NCI-H2196 (cell line): ENCODE results near the gene RDH16.
A peak's percentile ranks its signal among the peaks of the same experiment; 100 is the strongest.

Experiments used
- DNase-seq: peaks from one replicate; lab custom pipeline; 2025; ENCODE audit not compliant: unreplicated experiment; lab: John Stamatoyannopoulos, UW

Gene RDH16, protein sequence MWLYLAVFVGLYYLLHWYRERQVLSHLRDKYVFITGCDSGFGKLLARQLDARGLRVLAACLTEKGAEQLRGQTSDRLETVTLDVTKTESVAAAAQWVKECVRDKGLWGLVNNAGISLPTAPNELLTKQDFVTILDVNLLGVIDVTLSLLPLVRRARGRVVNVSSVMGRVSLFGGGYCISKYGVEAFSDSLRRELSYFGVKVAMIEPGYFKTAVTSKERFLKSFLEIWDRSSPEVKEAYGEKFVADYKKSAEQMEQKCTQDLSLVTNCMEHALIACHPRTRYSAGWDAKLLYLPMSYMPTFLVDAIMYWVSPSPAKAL

DNA sequence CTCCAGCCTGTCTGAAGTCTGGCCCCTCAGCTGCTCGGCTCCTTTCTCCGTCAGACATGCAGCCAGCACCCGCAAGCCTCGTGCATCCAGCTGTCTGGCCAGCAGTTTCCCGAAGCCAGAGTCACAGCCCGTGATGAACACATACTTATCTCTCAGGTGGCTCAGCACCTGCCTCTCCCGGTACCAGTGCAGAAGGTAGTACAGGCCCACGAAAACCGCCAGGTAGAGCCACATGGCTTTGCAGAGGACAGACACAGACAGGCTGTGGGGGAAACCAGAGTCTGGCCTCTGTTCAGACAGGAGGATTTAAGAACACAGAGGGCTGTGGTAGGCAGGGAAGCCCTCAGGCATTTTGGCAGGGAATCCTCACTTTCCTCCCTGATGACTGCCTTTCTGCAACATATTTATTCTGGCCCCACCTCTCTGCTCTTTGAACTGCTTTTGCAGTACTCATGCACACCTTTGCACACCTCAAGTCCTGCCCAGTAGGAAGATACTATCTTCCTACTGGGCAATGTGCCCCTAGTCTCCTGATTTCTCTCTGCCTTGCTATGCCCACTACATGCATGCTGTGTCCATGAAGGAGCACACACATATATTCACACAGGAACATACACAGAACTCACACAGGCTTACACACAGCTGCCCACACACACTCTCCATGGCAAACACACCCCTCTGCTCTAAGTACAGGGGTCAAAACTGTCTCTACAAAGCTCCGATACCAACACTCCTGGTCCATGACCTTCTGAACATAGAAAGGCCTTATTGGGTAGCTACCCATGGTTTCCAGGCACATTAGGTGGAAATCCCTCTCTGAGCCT, at the start of gene RDH16:
RDH16 (minus strand) TSS at position 380 of the 824 bp plus-strand sequence; CDS start at position 234, 146 bp downstream.
- DNase-seq, result no peak

DNA sequence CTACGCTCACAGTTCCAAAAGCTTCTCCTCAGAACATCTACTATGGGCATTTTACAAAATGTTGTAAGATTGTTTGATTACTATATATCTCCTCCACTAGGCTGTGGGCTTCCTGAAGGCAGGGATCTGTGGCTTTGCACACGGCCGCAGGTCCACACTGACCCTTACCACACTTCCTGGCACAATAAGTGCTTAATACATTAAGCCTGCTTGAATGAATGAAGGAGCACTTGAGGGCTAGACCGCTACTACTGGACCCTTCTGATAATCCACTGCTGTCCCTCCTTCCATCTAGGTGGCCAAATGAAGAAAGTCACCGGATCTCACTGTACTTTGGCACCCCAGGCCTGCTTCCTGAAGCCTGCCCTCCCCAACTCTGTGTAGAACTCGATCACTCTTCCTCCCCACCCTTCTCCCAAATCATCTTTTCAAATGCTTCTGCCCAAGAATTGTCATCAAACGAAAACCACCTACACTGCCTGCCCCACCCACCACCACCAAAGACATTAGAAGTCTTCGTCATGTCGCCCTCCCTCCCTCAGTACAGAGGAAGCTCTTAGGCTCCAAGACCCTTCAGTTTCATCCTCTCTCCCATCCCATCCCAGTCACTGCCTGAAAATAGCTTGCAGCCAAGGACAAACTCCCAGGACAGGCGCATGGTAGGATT, 49.5 kb upstream of the RDH16 start:
- no peak for DNase-seq

DNA sequence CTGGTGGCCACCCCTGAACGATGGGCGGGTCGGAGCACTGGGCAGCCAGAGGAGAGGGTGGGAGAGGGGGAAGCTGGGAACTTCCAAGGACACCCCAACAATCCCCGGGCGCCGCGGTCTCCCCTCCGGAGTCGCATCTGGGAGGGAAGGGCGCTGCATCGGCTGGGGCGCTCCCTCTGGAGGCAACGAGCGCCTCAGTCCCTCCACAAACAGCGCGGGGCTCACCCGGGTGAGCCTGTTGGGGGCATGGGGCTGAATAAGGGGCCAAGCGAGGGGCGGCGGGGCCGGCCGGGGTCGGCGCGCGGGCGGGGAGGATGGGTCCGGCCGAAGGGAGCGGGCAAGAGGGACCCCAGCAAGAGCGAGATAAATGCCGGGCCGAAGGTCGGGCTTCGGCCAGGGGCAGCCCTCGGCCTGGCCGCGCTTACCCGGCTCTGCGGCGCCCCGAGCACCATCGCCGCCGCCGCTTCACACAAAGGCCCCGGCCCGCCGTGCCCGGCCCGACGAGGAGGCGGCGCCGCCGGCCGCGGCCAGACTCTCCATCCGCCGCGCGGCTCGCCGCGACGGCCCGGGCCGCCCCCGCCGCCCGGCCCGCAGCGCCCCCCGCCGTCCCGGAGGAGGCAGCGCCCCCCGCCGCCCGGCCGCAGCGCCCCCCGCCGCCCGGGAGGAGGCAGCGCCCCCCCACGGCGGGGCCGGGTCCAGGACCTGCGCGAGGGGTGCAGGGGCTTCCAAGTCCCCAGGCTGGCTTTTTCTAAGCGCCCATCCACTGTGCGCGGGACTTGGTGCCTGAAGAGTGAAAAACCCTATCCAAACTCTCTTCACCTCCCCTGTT, 48.8 kb upstream of the RDH16 start, which contains the start of gene ZBTB39:
ZBTB39 (minus strand) TSS at position 567 of the 829 bp plus-strand sequence. CDS start 1,629 bp downstream, outside the sequence.
- DNase-seq, result peak; percentile 75

DNA sequence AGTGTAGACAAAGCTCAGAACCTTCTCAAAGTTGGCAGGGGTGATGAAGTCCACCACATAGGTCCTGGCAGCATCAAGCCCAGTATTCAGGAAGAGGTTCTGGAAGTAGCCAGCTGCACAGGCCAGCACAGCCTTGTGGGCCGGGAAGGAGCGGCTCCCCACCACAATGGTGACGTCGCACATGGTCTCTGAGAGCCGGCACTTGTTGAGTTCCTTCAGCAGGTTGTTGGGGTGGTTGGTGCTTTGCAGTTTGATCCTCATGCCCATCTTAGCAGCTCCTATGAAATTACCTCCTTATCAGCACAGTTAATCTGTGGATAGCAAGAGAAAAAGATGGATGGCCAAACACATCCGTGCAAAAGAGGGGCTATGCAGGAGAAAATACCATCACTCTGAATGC, 47.2 kb upstream of the RDH16 start:
- no peak for DNase-seq

DNA sequence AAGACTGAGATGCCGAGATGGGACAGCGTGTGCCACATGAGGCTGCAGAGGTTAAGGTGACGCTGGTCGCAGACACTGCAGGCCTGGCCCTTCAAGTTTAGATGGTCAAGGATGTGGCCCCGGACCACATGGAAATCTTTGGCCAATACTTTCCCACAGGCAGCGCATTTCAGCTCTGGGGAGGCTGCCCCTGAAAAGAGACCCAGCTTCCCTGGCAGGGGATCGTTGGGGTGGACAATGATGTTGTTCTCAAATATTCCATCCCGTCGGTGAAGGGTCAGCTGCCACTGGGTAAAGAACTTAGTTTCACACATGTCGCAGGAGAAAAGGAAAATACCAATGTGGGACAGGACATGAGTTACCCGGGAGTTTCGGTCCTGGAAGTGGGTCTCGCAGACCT, 46.0 kb upstream of the RDH16 start:
- no peak for DNase-seq

DNA sequence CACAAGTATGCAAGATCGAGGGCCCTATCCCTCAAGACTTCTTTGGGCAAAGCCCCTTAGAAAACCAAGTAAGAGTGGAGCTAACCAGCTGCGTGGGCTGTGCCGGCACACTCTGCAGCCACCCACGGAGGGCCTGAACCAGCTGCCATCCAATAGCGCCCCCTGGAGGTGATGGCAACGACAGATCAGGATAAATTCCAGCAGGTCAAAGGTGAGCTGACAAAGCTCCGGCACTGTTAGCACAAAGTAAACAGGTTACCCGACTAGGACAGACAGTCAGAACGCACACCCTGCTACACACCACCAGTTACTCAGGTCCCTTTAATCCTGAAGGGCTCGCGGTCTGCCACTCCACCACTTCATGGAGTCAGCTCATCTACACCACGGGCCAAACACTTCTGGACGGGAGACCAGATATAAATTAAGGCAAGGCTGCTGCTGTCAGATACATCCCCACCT, 44.1 kb upstream of the RDH16 start:
- peak; percentile 83 for DNase-seq

DNA sequence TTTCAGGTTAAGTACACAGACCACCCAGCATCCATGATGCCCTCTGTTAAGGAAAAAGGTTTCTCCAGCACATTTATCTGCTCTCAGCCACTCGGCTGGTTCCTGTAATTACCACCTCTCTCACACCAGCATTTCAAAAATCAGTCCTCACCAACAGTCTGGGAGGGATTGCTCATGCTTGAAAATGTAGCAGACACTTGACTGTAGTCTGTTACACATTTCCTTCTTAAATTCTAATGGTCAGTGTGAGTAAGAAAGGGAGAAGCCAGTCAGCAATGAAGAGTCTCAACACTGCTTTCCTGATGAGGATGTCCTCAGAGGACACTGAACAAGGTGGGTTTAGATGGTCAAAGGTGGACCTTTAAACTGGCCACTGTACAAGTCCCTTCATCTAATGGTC, 43.0 kb upstream of the RDH16 start:
- DNase-seq, result no peak

DNA sequence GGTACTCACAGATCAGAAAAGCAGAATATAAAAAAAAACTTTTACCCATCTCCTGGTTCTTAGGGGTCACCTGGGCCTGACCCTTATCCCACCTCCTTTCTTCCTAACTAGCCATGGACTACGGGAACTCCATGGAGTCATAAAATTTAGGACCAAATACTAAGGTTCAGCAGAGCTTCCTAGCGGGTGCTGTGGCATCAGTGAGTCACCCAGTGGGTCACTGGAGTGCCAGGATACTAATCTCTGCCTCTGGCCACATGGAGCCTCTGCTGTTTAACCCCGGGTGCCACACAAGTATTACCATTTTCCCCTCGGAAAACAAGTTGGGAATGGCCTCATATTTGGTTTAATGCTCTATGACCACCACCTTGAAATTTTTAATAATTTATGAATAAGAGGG, 42.0 kb upstream of the RDH16 start:
- no peak for DNase-seq

DNA sequence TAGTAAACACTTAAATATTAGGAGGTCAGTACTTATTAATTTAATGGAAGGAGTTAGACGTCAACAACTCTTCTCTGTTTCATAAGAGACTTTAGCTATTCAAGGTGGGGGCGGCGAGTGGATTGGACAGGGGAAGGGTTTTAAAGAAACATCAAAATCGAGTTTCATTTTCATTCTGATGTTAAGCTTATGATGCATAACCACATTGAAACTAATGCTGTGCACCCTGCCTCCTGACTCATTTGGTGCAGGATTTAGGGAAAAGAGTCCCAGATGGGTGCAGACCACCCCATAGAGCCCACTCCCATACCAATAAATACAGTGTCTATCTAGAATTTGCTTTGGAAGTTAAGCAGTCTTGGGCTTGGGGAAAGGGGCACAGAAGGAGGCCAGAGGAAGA, 41.6 kb upstream of the RDH16 start:
- no peak for DNase-seq

DNA sequence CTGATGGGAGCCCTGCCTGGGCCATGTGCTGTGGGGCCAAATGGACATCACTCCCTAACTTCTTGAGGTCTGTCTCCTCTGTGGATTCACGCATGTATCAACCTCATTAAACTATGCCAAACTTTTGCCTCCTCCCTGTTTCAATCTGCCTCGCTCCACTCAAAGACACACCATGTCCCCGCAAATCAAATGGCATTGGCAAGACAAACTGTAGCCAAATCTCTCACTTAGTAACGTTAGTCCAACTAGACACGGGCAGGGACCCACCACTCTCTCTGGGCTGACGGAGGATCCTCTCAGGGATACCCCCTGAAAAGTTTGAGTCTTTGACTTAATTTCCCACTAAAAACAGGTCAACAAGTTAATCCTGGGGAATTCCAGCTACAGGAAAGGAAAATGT, 40.9 kb upstream of the RDH16 start:
- DNase-seq, result no peak

DNA sequence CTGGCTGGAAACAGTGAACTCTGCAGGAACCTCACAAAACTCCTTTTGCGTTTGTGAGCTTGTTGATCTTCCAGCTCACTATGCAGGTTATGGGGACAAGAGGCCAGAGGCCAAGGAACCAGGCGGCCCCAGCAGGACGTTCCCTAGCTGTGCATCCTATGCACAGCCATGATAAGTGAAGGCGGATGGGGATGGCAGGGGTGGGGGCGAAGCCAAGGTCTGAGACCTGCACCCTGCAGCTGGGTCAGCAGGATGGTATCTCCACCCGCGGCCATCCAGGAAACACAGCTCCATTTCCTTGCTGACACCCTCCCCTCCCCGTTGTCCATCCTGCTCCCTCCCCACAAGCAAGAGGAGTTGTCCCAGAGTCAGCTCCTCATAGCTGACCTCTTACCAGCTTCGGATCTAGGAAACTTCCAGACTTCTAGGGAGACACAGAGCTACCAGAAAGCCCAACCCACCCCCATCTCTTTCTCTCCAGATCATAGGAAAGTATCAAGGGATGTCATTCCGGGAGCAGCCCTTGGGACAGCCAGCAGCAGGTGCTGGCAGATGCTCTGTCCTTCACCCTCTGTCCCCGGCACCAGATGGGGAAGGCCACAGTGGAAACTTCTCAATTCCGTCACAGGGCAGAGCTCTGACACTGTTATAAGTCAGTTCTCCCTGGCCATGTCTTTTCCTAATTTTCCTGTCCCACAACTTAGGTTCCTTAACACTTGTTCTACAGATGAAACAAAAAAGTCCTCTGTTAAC, 39.6 kb upstream of the RDH16 start:
- no peak for DNase-seq

DNA sequence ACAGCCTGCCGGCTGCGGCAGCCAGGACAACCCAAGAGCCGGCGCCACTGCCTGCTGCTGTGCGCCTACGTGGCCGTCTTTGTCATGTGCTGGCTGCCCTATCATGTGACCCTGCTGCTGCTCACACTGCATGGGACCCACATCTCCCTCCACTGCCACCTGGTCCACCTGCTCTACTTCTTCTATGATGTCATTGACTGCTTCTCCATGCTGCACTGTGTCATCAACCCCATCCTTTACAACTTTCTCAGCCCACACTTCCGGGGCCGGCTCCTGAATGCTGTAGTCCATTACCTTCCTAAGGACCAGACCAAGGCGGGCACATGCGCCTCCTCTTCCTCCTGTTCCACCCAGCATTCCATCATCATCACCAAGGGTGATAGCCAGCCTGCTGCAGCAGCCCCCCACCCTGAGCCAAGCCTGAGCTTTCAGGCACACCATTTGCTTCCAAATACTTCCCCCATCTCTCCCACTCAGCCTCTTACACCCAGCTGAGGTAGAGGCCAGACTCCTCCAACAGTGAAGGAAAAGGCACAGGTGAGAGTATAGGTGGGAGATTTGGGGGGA, 38.6 kb upstream of the RDH16 start:
- DNase-seq, result no peak

DNA sequence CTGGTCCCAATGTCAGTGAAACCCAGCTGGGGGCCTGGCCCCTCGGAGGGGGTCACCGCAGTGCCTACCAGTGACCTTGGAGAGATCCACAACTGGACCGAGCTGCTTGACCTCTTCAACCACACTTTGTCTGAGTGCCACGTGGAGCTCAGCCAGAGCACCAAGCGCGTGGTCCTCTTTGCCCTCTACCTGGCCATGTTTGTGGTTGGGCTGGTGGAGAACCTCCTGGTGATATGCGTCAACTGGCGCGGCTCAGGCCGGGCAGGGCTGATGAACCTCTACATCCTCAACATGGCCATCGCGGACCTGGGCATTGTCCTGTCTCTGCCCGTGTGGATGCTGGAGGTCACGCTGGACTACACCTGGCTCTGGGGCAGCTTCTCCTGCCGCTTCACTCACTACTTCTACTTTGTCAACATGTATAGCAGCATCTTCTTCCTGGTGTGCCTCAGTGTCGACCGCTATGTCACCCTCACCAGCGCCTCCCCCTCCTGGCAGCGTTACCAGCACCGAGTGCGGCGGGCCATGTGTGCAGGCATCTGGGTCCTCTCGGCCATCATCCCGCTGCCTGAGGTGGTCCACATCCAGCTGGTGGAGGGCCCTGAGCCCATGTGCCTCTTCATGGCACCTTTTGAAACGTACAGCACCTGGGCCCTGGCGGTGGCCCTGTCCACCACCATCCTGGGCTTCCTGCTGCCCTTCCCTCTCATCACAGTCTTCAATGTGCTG, 38.0 kb upstream of the RDH16 start:
- DNase-seq, result no peak

DNA sequence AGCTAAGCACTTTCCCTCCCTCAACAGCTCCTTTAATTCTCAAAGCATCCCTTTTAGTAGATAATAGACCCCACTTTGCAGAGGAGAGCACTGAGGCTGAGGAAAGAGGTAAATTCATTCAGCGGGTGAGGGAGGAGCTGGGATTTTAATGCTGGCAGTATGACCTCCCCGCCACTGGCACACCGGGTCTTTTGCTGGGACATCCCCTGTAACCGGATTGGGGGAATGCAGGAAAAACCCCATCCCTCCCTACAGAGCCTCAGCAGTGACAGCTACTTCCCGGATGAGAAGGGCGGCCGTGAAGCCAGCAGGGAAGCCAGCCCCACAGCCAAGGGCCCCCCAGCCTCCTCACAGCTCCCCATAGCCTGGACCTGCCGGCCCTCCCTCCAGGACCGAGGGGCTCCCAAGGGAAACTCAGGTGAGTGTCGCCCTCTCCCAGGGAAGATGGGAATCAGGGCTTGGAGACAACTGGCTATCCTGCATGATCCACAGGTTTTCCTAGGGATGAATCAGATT, 36.9 kb upstream of the RDH16 start:
- no peak for DNase-seq

DNA sequence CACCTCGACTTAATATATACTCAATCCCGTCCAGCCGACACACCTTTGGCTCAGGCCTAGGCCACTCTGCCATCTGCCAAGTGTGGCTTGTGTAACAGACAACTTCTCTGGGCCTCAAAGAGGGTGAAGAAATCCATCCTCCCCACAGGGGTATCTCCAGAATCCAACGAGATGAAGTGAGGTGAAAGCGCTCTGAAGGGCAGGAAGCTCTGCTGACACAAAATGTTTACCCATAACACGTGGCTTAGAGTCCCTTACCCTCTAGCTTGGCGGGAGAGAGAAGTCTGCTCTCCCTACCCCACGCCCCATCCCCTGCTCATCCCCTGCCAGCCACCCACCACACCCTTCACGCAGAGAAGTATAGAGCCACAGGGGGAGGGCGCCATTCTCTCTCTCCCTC, 35.9 kb upstream of the RDH16 start:
- no peak for DNase-seq

DNA sequence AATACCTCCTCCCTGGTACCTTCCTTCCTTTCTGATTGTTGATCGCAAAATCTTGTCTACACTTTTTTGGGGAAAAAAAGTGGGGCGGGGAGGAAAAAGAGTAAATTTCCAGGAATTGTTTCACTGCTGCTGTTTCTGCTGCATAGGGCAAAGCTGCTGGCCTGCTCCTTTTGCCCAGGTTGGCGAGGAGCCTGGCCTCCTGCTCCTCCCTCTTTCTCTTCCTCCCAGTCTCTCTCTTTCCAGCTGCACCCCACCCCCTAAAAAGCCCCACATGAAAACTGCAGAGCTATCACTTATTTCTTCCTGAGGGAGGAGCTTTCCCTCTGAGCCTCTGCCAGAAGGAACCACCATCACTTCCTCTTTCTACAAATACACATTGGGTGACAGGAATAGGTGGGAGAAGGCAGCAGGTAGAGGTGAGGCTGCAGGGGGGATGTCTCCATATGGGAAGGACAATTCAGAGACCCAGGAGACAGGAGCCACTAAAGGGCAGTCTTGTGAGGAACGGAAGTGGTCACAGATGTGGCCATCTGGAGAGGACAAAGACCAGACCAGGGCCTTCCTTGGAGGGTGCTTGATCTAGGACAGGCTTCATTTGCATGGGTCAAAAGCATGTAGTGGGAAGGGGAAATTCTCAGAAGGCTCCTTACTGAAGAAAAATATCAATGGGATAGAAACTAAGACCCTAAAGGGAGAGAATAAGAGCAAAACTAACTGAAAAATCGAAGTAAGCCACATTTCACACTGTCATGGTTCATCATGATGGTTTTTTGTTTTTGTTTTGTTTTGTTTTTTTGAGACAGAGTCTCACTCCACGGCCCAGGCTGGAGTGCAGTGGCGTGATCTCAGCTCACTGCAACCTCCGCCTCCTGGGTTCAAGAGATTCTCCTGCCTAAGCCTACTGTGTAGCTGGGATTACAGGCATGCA, 34.2 kb upstream of the RDH16 start:
- peak; percentile 40 for DNase-seq

DNA sequence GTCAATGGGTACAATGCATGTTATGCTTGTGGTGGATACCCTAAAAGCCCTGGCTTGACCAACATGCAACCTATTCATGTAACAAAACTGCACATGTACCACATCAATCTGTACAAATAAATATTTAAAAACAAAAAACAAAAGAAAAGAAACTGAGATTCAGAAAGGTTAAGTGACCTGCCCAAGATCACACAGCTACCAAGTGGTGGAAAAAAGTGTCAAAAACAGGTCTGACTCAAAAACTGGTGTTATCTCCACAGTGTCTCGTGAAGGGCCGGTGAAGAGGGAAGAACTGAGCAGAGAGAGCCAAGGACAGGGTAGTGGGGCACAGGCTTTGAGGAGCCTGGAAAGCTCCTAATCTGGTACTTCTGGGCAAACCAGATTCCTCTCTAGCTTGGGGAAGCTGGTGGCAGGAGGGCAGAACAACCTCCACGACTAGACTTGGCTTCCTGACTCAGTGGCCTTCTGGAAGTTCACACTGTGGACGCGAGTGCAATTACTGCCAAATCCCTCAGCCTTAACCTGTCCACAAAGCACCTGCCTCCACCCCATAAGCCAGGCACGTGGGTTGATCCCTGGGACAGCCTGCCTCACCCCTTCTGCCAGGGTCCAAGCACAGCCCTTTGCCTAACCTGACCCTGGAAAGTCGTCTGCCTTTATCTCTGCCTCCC, 33.4 kb upstream of the RDH16 start:
- no peak for DNase-seq
